Jurkat, Clone E6-1 (cell line): Measurements from ENCODE around the gene FFAR1.

Experiments
- DNase-seq: peaks from one replicate; pipeline ENCODE4 v3.0.0-alpha.2; 2011; ENCODE audit warnings: low read depth, low spot score
- H3K4me3 ChIP-seq: 2 replicates; pipeline ENCODE4 v1.5.1; 2011; ENCODE audit warnings: mild to moderate bottlenecking, low read length, control low read depth, moderate library complexity

FFAR1 gene

GRCh38 chr19:35313587-35313986 is 34.1 kb upstream of the FFAR1 start:
- H3K4me3 ChIP-seq: no peak overlapping the region
- DNase-seq: no peak

- H3K4me3 ChIP-seq: no peak overlapping the region
- DNase-seq: no peak
These were observed 33.7 kb upstream of the FFAR1 start for GRCh38 chr19:35314031-35314430.

GRCh38 chr19:35314858-35315470 is 32.7 kb upstream of the FFAR1 start:
- DNase-seq: no peak
- H3K4me3 ChIP-seq: no peak overlapping the region

- H3K4me3 ChIP-seq: no peak overlapping the region
- no peak for DNase-seq
These were observed 31.8 kb upstream of the FFAR1 start for GRCh38 chr19:35315883-35316282.

GRCh38 chr19:35316560-35316959 is 31.1 kb upstream of the FFAR1 start:
- DNase-seq: no peak
- H3K4me3 ChIP-seq: no peak overlapping the region

- no peak for DNase-seq
- H3K4me3 ChIP-seq: no peak overlapping the region
These were observed 30.1 kb upstream of the FFAR1 start for GRCh38 chr19:35317464-35318043.

- no peak overlapping the region for H3K4me3 ChIP-seq
- DNase-seq: no peak
These were observed 28.8 kb upstream of the FFAR1 start for GRCh38 chr19:35318679-35319448.

- no peak overlapping the region for H3K4me3 ChIP-seq
- no peak for DNase-seq
These were observed 27.5 kb upstream of the FFAR1 start for GRCh38 chr19:35320065-35320713.

GRCh38 chr19:35321291-35321690 is 26.4 kb upstream of the FFAR1 start:
- no peak overlapping the region for H3K4me3 ChIP-seq
- DNase-seq: no peak

GRCh38 chr19:35322014-35322413 is 25.7 kb upstream of the FFAR1 start:
- DNase-seq: no peak
- H3K4me3 ChIP-seq: no peak overlapping the region

- no peak overlapping the region for H3K4me3 ChIP-seq
- no peak for DNase-seq
These were observed 20.1 kb upstream of the FFAR1 start for GRCh38 chr19:35327642-35328041.

- no peak for DNase-seq
- H3K4me3 ChIP-seq: no peak within 1 kb of the TSS
These were observed 18.8 kb upstream of the FFAR1 start, which contains the start of gene CD22 for GRCh38 chr19:35328851-35329285. Gene CD22 (plus strand): TSS chr19:35329187. CDS start chr19:35332041, 2,854 bp downstream.

GRCh38 chr19:35329323-35329722 is 18.4 kb upstream of the FFAR1 start:
- no peak for DNase-seq
- H3K4me3 ChIP-seq: no peak overlapping the region

- DNase-seq: no peak
- H3K4me3 ChIP-seq: no peak overlapping the region
These were observed 17.2 kb upstream of the FFAR1 start for GRCh38 chr19:35330475-35330874.

- no peak overlapping the region for H3K4me3 ChIP-seq
These were observed 16.0 kb upstream of the FFAR1 start for GRCh38 chr19:35331551-35332214.

GRCh38 chr19:35332817-35333216 is 14.9 kb upstream of the FFAR1 start:
- H3K4me3 ChIP-seq: no peak overlapping the region

More at GRCh38 chr19:35331551-35332214, 16.0 kb upstream of the FFAR1 start:
- no peak for DNase-seq

GRCh38 chr19:35334144-35334753 is 13.5 kb upstream of the FFAR1 start:
- DNase-seq: no peak
- no peak overlapping the region for H3K4me3 ChIP-seq

More at GRCh38 chr19:35332817-35333216, 14.9 kb upstream of the FFAR1 start:
- DNase-seq: no peak

GRCh38 chr19:35336166-35336955 is 11.3 kb upstream of the FFAR1 start:
- no peak overlapping the region for H3K4me3 ChIP-seq
- no peak for DNase-seq
